GM12891 (cell line): ENCODE data around the gene OSCAR. TPM values are rescaled to one million over a fixed set of nuclear protein-coding genes. Genes with fewer than 3 reads are reported as not detected.

ENCODE experiments used
- DNase-seq: peaks from one replicate; pipeline ENCODE4 v3.0.0; 2011; ENCODE audit warnings: low spot score; ENCODE audit not compliant: insufficient read length
- FAIRE-seq: peaks from 2 replicates; lab custom pipeline; 2011; peaks lifted over from hg19 to GRCh38; lab: Jason Lieb, UNC
- PAX5 ChIP-seq: IDR thresholded peaks from 2 replicates; pipeline ENCODE4 v1.6.1; 2011; ENCODE audit warnings: low read length, moderate library complexity, mild to moderate bottlenecking; ENCODE audit not compliant: insufficient read depth, severe bottlenecking
- POLR2A ChIP-seq: IDR thresholded peaks from 2 replicates; pipeline ENCODE4 v1.6.1; 2011; ENCODE audit warnings: low read depth, low read length, control low read depth
- POLR2AphosphoS5 ChIP-seq: IDR thresholded peaks from 2 replicates; pipeline ENCODE4 v1.6.1; 2011; ENCODE audit warnings: low read depth, low read length, control low read depth
- POU2F2 ChIP-seq: IDR thresholded peaks from 2 replicates; pipeline ENCODE4 v1.6.1; 2011; ENCODE audit warnings: low read depth, mild to moderate bottlenecking, control low read depth, low read length, moderate library complexity
- SPI1 ChIP-seq: IDR thresholded peaks from 2 replicates; pipeline ENCODE4 v1.6.1; 2011; ENCODE audit warnings: low read depth, low read length, control low read depth
- TAF1 ChIP-seq: IDR thresholded peaks from 2 replicates; pipeline ENCODE4 v1.6.1; 2011; ENCODE audit warnings: low read depth, low read length, control low read depth
- polyA plus RNA-seq: library from polyadenylated mRNA; unstranded; fragments of >200 nt; gene quantifications from one replicate; pipeline ENCODE4 v1.2.1, GENCODE V29; 2012; ENCODE audit warnings: low read depth, missing spikeins, inconsistent platforms; ENCODE audit not compliant: missing spikeins

OSCAR gene, protein sequence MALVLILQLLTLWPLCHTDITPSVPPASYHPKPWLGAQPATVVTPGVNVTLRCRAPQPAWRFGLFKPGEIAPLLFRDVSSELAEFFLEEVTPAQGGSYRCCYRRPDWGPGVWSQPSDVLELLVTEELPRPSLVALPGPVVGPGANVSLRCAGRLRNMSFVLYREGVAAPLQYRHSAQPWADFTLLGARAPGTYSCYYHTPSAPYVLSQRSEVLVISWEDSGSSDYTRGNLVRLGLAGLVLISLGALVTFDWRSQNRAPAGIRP
- 0.10 TPM for polyA plus RNA-seq

DNA sequence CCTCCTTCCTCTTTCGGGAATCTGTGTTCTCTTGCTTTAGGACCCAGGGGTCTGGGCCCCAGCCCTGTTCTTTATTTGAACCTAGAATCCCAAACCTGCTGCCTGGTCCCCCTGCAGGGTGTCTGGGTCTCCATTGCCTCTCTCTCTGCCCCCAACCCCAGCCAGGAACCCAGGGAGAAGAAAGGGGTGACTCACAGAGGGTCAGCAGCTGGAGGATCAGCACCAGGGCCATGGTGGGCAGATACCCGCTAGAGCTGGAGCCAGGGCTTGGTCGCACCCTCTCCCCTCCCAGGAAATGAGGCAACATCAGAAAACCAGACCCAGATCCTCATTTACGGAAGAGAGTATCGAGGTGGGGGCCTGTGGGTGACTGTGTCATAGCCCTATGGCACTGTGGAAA is at the start of gene OSCAR:
Gene OSCAR (minus strand): TSS at position 243 of the 400 bp plus-strand sequence. CDS start 11 bp downstream, at position 232.
- FAIRE-seq (no peak), DNase-seq (no peak)
- TF ChIP-seq PAX5 (no peak), POLR2A (no peak), SPI1 (no peak), TAF1 (no peak), POU2F2 (no peak)

DNA sequence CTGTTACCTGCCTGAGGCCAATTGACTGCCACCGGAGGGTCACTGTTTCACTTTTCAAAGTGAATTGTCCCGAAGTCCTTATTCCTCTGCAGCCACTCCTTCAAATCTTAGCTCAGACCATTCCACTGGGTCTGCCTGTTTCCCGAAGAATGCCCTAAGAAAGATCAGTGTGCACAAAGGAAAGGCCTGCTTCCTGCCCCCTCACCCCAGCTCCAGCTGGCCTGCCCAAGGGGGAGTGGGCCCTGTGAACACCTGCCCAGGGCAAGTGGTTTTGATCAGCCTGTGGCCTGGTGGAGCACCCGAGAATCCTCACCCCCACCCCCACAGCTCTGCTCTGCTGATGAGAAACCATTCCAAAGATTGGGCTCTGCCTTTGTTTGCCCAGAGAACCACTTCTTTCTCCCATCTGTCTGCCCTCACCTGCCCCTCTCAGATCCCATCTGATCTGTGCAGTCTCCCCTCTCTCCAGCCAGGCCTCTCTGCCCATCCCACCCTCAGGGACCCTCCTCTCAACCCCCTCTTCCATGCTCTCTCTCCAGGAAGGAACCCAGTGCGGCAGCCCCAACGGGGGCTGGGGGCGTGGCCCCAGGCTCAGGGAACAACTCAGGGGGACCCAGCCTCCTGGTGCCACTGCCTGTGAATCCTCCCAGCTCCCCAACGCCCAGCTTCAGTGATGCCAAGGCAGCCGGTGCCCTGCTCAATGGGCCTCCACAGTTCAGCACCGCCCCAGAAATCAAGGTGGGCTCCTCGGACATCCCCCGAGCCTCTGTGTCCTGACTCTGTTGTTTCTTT is 48.6 kb upstream of the OSCAR start:
- no peak for DNase-seq

DNA sequence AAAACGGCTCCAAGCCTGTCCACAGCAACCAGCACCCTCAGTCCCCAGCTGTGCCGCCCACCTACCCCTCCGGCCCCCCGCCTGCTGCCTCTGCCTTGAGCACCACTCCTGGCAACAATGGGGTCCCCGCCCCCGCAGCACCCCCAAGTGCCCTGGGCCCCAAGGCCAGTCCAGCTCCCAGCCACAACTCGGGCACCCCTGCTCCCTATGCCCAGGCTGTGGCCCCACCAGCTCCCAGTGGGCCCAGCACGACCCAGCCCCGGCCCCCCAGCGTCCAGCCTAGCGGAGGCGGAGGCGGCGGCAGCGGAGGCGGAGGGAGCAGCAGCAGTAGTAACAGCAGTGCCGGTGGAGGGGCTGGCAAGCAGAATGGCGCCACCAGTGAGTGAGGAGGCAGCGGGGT is 47.6 kb upstream of the OSCAR start:
- TF ChIP-seq POU2F2 = no peak
- no peak for TF ChIP-seq POLR2AphosphoS5
- TF ChIP-seq PAX5 = no peak
- no peak for TF ChIP-seq TAF1
- TF ChIP-seq SPI1 = no peak
- TF ChIP-seq POLR2A = no peak
- FAIRE-seq (no peak), DNase-seq (no peak)

More for the DNA sequence above, 48.6 kb upstream of the OSCAR start:
- TF ChIP-seq POLR2AphosphoS5 = no peak
- TF ChIP-seq POU2F2 = no peak
- TF ChIP-seq PAX5 = no peak
- TF ChIP-seq SPI1 = no peak
- TF ChIP-seq TAF1 = no peak
- no peak for TF ChIP-seq POLR2A
- FAIRE-seq = no peak

DNA sequence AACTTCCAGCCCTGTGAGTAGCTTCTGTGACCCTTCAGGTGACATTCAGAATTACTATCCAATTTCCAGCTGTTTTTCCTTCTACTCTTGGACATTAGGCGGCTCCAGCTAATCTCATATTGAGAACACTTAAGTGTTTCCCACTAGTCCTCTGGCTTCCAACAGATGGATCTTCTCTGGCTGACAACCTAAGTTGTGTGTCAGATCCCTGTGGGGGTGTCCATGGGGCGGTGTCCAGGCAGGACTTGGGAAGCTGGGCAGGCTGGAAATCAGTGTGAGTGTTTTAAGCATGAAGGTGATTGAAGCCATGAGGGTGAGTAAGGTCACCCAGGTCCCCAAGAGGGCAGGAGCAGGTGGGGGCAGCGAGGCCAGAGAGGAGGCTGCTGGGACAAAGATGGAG is 47.1 kb upstream of the OSCAR start:
- no peak for DNase-seq
- TF ChIP-seq POLR2A (no peak), POU2F2 (no peak), TAF1 (no peak), SPI1 (no peak), PAX5 (no peak), POLR2AphosphoS5 (no peak)

DNA sequence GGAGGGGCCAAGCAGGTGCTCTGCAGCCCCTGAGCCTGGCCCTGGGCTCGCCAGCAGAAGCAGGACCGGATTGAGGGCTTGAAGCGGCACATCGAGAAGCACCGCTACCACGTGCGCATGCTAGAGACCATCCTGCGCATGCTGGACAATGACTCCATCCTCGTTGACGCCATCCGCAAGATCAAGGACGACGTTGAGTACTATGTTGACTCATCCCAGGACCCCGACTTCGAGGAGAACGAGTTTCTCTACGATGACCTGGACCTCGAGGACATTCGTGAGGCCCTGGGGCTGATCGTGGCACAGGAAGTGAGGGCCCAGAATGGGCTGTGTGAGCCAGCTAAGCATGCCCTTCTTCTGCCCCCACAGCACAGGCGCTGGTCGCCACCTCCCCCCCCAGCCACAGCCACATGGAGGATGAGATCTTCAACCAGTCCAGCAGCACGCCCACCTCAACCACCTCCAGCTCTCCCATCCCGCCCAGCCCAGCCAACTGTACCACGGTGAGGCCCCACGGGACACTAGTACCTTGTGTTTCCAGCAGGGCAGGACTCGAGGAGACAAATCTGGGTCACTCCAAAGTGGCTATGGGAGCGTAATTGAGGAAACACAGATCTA is 45.0 kb upstream of the OSCAR start:
- TF ChIP-seq POU2F2 (no peak), POLR2AphosphoS5 (no peak), SPI1 (no peak), PAX5 (no peak), TAF1 (no peak), POLR2A (no peak)
- no peak for DNase-seq
- no peak for FAIRE-seq

More for the DNA sequence above, 47.1 kb upstream of the OSCAR start:
- no peak for FAIRE-seq

DNA sequence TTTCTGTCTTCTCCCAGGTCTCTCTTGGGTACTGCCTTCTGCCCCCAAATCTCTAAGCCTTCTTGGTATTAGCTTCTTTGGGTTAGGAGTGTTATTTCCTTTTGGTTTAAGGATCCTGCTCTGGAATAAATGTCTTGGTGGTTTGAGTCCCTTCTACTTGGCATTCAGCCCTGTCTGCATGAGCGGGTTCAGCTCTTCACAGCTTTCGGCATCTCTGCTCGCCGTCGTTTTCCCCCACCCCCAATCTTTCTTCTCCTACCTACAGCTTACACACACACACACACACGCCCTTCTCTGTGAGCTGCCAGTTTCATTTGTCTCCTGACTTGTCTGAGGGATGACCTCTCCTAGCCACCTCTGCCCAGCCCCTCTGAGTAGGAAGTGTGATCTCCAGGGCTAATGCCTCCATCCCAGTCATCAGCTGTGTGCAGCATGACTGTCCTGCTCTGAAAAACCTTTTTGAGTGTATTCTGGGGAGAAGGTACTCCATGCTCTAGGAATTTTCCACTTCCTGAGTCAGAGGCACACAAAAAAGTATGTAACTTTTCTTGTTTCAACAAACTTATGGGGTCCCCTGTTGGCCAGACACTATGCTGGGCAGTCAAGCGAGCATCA is 41.7 kb upstream of the OSCAR start:
- DNase-seq = no peak
- no peak for FAIRE-seq
- TF ChIP-seq POU2F2 (no peak), SPI1 (no peak), POLR2AphosphoS5 (no peak), TAF1 (no peak), PAX5 (no peak), POLR2A (no peak)

DNA sequence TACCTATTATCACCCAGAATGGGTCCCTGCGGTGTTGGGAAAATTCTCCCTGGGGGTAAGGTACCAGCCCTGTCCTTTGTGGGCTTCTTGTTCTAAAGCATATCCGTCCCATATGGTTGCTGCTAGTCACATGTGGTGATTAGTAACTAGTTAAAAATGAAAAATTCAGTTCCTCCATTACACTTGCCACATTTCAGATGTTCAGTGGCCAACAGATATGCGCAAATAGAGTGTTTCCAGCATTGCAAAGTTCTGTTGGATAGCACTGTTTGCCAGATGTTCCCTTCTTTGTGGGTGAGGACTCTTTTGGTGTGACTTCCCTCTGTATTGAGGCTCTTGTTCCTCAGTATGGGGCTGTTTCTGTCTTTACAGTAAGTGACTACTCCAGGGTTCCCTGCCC is 40.8 kb upstream of the OSCAR start:
- TF ChIP-seq POLR2AphosphoS5 (no peak), SPI1 (no peak), PAX5 (no peak), POLR2A (no peak)
- no peak for DNase-seq
- no peak for FAIRE-seq

DNA sequence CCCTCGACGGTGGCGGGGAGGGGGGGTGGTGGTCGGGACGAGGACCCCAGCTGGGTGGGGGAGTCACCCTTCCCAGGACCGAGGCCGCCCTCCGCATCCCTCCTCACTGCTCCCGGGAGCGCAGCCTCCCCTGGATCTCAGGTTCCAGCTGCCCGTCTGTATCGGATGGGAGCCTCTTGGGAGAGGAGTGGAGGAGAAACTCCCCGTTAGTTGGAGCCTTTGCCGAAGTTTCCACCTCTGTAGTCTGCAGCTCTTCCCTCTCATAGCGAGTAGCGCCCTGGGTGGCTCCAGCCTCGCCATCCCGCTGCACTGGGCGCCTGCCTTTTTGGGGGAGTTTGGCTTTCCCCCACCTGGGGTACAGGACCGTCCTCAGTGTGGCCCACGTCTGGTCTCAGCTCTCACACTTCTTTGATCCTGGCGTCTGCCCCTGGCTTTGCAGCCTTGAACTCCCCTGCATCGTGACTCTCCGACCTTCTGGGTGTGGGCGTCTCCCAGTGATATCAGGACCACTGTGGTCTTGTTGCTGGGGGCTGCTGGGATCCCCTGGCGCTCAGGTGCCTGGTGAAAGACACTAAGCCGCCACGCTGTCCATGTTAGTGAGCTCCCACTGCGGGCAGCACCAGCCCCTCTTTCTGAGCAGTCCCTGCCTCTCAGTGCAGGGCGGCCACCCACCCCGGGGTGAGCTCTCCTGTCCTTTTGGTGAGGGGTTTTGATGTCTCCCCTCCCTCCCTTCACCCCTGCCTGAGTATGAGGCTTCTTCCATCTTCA is 38.1 kb upstream of the OSCAR start:
- TF ChIP-seq TAF1 = no peak
- TF ChIP-seq PAX5 = no peak
- no peak for TF ChIP-seq SPI1
- no peak for TF ChIP-seq POU2F2
- no peak for TF ChIP-seq POLR2AphosphoS5
- no peak for TF ChIP-seq POLR2A
- DNase-seq (no peak), FAIRE-seq (no peak)
